Measurements from ENCODE around the gene ALDH7A1. TPM values are rescaled to one million over a fixed set of nuclear protein-coding genes. Genes with fewer than 3 reads are reported as not detected.

ALDH7A1 gene
- total RNA-seq, 1 experiment from 2014 or later = 176 TPM

DNA sequence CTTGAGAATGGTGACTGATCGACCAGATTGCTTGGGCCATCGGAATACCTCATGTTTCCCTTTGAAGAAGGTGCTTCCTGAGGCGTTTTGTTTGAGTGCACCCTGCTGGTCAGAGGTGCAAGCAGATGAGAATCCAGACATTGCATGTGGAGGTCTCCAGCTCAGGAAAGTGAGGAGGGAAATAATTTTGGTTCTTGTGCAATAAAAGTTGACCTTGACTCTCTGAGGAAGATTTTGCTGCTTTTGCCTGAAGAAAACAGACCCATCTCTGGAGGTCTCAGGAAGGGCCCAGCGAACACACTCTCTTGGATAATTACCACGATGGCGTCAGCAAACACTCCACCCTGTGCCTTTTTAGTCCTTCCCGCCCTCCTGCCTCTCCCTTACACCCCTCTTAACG lies 102.1 kb downstream of the ALDH7A1 start (continued):
- TF ChIP-seq MXD4 (CRISPR knock-in tag; IDR thresholded peaks at IDR 0.05; ENCODE audit: borderline replicate concordance) (no peak), SMAD3 (CRISPR knock-in tag; IDR thresholded peaks at IDR 0.05; ENCODE audit: borderline replicate concordance) (no peak), ZNF416 (CRISPR knock-in tag; IDR thresholded peaks at IDR 0.05) (no peak), ZBTB21 (CRISPR knock-in tag; IDR thresholded peaks at IDR 0.05; ENCODE audit: borderline replicate concordance) (no peak), GABPB1 (CRISPR knock-in tag; IDR thresholded peaks at IDR 0.05) (no peak), FOXK1 (CRISPR knock-in tag; IDR thresholded peaks at IDR 0.05) (no peak)
- TF ChIP-seq, protein P1, sequence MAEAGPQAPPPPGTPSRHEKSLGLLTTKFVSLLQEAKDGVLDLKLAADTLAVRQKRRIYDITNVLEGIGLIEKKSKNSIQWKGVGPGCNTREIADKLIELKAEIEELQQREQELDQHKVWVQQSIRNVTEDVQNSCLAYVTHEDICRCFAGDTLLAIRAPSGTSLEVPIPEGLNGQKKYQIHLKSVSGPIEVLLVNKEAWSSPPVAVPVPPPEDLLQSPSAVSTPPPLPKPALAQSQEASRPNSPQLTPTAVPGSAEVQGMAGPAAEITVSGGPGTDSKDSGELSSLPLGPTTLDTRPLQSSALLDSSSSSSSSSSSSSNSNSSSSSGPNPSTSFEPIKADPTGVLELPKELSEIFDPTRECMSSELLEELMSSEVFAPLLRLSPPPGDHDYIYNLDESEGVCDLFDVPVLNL (CRISPR knock-in tag; IDR thresholded peaks at IDR 0.05; ENCODE audit: borderline replicate concordance, low read depth) = no peak
- TF ChIP-seq, protein P2, sequence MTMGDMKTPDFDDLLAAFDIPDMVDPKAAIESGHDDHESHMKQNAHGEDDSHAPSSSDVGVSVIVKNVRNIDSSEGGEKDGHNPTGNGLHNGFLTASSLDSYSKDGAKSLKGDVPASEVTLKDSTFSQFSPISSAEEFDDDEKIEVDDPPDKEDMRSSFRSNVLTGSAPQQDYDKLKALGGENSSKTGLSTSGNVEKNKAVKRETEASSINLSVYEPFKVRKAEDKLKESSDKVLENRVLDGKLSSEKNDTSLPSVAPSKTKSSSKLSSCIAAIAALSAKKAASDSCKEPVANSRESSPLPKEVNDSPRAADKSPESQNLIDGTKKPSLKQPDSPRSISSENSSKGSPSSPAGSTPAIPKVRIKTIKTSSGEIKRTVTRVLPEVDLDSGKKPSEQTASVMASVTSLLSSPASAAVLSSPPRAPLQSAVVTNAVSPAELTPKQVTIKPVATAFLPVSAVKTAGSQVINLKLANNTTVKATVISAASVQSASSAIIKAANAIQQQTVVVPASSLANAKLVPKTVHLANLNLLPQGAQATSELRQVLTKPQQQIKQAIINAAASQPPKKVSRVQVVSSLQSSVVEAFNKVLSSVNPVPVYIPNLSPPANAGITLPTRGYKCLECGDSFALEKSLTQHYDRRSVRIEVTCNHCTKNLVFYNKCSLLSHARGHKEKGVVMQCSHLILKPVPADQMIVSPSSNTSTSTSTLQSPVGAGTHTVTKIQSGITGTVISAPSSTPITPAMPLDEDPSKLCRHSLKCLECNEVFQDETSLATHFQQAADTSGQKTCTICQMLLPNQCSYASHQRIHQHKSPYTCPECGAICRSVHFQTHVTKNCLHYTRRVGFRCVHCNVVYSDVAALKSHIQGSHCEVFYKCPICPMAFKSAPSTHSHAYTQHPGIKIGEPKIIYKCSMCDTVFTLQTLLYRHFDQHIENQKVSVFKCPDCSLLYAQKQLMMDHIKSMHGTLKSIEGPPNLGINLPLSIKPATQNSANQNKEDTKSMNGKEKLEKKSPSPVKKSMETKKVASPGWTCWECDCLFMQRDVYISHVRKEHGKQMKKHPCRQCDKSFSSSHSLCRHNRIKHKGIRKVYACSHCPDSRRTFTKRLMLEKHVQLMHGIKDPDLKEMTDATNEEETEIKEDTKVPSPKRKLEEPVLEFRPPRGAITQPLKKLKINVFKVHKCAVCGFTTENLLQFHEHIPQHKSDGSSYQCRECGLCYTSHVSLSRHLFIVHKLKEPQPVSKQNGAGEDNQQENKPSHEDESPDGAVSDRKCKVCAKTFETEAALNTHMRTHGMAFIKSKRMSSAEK (CRISPR knock-in tag; IDR thresholded peaks at IDR 0.05; ENCODE audit: borderline replicate concordance) = no peak

DNA sequence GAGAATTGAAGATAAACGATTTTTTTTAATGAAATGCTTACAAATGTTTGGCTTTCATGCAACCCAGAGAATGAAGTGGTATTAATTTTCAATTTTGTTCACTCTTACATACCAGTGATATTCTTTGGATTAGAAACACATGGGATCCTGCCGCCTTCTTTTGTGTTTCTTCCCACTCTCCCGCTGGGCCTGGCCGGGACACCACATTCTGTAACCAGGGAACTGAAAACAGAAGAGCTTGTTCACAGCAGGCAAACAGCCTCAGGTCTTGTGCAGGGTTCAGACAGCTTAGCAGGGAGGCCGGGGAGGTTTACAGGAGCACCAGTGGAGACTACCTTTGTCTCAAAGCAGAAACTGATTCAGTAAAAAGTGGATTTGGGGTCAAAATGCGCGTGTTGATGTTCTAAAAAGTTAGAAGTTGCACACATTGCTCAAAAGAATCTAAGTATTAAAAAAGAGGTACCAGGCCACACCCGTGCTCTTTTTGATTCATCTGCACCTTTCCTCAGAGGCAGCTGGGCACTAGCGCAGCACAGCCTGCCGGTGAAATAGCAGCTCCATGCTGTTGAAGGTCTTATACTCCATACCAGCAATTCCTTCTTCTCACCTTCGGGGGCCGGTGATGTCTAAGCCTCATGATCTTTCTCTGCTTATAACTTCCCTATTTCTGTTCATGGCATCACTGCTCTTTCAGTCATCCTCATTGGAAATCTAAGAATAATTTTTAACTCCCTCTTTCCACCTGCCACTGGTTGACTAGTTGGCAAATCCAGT lies 104.7 kb downstream of the ALDH7A1 start:
- peaks cover 12% of the 10 kb centered on the region for H3K4me1 Mint-ChIP-seq
- DNase-seq (ENCODE audit: low spot score) = peak; percentile 23
- peak; percentile 90 for ATAC-seq
- peak overlapping the region; percentile 15 for H3K27ac Mint-ChIP-seq
- H3K27me3 Mint-ChIP-seq (ENCODE audit: low read depth) = no peaks in the 10 kb centered on the region
- H3K4me3 Mint-ChIP-seq = no peak overlapping the region
- ChIA-PET POLR2A (interaction anchor here (0.5 kb wide), 1 partner anchor 184 kb away, joined by 3 read pairs; no protein-coding TSS in a partner anchor), CTCF (interaction anchor here (0.6 to 4.1 kb wide), 11 partner anchors 10 to 150 kb away, joined by 3 to 44 read pairs (median 4); no protein-coding TSS in a partner anchor)
- peaks cover 56% of the 10 kb centered on the region for H3K36me3 Mint-ChIP-seq
- 0 out of 2 replicates have a peak, but pooled peaks cover 2% of the 10 kb centered on the region for H3K9me3 Mint-ChIP-seq
- TF ChIP-seq ZNF138 (CRISPR knock-in tag; conservative IDR thresholded peaks at IDR 0.05) (no peak), SP1 (CRISPR knock-in tag; conservative IDR thresholded peaks at IDR 0.05) (no peak), ZNF121 (CRISPR knock-in tag; IDR thresholded peaks at IDR 0.05) (no peak), GTF2I (CRISPR knock-in tag; conservative IDR thresholded peaks at IDR 0.05) (no peak), OVOL2 (CRISPR knock-in tag; IDR thresholded peaks at IDR 0.05; ENCODE audit: borderline replicate concordance) (no peak), SMAD3 (CRISPR knock-in tag; IDR thresholded peaks at IDR 0.05; ENCODE audit: borderline replicate concordance) (no peak), ZNF423 (CRISPR knock-in tag; IDR thresholded peaks at IDR 0.05) (peak; percentile 68), ETV6 (CRISPR knock-in tag; IDR thresholded peaks at IDR 0.05) (0 out of 2 replicates have a peak, but pooled peaks have one; percentile 18)
- TF ChIP-seq, protein P3, sequence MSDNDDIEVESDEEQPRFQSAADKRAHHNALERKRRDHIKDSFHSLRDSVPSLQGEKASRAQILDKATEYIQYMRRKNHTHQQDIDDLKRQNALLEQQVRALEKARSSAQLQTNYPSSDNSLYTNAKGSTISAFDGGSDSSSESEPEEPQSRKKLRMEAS (CRISPR knock-in tag; IDR thresholded peaks at IDR 0.05) = no peak
- TF ChIP-seq, protein P4, sequence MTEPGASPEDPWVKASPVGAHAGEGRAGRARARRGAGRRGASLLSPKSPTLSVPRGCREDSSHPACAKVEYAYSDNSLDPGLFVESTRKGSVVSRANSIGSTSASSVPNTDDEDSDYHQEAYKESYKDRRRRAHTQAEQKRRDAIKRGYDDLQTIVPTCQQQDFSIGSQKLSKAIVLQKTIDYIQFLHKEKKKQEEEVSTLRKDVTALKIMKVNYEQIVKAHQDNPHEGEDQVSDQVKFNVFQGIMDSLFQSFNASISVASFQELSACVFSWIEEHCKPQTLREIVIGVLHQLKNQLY (CRISPR knock-in tag; IDR thresholded peaks at IDR 0.05) = no peak
- TF ChIP-seq, protein P5, sequence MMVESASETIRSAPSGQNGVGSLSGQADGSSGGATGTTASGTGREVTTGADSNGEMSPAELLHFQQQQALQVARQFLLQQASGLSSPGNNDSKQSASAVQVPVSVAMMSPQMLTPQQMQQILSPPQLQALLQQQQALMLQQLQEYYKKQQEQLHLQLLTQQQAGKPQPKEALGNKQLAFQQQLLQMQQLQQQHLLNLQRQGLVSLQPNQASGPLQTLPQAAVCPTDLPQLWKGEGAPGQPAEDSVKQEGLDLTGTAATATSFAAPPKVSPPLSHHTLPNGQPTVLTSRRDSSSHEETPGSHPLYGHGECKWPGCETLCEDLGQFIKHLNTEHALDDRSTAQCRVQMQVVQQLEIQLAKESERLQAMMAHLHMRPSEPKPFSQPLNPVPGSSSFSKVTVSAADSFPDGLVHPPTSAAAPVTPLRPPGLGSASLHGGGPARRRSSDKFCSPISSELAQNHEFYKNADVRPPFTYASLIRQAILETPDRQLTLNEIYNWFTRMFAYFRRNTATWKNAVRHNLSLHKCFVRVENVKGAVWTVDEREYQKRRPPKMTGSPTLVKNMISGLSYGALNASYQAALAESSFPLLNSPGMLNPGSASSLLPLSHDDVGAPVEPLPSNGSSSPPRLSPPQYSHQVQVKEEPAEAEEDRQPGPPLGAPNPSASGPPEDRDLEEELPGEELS (CRISPR knock-in tag; IDR thresholded peaks at IDR 0.05) = no peak
- TF ChIP-seq, protein P6, sequence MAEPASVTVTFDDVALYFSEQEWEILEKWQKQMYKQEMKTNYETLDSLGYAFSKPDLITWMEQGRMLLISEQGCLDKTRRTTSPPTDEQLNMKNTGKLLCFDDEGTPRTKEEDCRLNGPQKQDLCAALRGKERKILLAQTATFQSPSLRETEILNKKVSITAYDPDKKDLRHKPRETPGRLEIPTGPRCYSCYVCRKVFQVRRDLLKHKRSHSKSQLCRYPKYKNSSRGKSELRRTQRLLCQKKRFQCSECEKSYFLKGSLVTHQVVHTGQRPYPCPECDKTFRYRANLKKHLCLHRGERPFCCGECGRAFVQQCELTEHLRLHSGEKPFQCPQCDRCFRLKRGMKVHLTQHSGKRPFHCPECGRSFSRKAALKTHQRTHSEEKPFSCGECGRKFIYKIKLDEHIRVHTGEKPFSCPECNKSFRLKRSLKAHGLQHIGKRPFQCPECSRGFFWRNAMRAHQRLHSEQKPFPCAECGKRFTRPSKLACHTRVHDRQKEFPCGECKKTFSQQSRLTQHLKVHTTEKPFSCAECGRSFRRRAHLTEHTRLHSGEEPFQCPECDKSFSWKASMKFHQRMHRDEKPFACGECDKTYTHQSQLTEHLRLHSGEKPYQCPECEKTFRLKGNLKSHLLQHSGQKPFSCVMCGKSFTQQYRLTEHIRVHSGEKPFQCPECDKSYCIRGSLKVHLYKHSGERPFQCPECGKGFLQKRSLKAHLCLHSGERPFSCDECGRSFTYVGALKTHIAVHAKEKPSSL (CRISPR knock-in tag; conservative IDR thresholded peaks at IDR 0.05) = no peak
- TF ChIP-seq, protein P7, sequence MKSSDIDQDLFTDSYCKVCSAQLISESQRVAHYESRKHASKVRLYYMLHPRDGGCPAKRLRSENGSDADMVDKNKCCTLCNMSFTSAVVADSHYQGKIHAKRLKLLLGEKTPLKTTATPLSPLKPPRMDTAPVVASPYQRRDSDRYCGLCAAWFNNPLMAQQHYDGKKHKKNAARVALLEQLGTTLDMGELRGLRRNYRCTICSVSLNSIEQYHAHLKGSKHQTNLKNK (CRISPR knock-in tag; IDR thresholded peaks at IDR 0.05) = no peak
- TF ChIP-seq, protein P8, sequence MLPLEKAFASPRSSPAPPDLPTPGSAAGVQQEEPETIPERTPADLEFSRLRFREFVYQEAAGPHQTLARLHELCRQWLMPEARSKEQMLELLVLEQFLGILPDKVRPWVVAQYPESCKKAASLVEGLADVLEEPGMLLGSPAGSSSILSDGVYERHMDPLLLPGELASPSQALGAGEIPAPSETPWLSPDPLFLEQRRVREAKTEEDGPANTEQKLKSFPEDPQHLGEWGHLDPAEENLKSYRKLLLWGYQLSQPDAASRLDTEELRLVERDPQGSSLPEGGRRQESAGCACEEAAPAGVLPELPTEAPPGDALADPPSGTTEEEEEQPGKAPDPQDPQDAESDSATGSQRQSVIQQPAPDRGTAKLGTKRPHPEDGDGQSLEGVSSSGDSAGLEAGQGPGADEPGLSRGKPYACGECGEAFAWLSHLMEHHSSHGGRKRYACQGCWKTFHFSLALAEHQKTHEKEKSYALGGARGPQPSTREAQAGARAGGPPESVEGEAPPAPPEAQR (CRISPR knock-in tag; IDR thresholded peaks at IDR 0.05) = no peak
- TF ChIP-seq, protein P9, sequence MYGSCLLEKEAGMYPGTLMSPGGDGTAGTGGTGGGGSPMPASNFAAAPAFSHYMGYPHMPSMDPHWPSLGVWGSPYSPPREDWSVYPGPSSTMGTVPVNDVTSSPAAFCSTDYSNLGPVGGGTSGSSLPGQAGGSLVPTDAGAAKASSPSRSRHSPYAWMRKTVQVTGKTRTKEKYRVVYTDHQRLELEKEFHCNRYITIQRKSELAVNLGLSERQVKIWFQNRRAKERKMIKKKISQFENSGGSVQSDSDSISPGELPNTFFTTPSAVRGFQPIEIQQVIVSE (CRISPR knock-in tag; IDR thresholded peaks at IDR 0.05; ENCODE audit: borderline replicate concordance) = no peak

Measured in WTC11 (cell line).